Mammary epithelial cell (primary cell): ENCODE data around the gene NUP62.

Source experiments
- CTCF ChIP-seq, 2 donors: IDR thresholded peaks in 1 of 2; conservative IDR thresholded peaks in 1 of 2; 2 replicates each; pipeline ENCODE4 v1.5.1; 2011 to 2012; ENCODE audit warnings: inconsistent platforms in 2 of 2, low read length in 2 of 2, mild to moderate bottlenecking in 2 of 2, control low read depth in 1 of 2, low read depth in 1 of 2; ENCODE audit not compliant: insufficient read depth in 1 of 2; ENCODE audit errors: extremely low read depth in 1 of 2
- EZH2 ChIP-seq: IDR thresholded peaks from 2 replicates; pipeline ENCODE4 v1.6.1; 2012; ENCODE audit warnings: low read length, inconsistent platforms, borderline replicate concordance

GRCh38 chr19:49923055-49924003, 6.0 kb downstream of the NUP62 start:
- TF ChIP-seq CTCF (conservative IDR thresholded peaks at IDR 0.05 in 1 of 2, IDR thresholded peaks at IDR 0.05 in 1 of 2; ENCODE audit: extremely low read depth in 1 of 2, insufficient read depth in 1 of 2, low read depth in 1 of 2, low read length in 2 of 2) (no peak), EZH2 (no peak)
